ENCODE data around the gene MIF. TPM values are rescaled to one million over a fixed set of nuclear protein-coding genes. Genes with fewer than 3 reads are reported as not detected.
A peak's percentile ranks its signal among the peaks of the same experiment; 100 is the strongest.
"Not testable (repeated sequence)": the region's sequence is repeated elsewhere in the genome, so short reads cannot be mapped to it uniquely, and the experiment has no call there.

Gene MIF
- polyA plus RNA-seq, 6 donors from 2014 or later, result 853 to 1,113 (median 946) TPM

GRCh38 chr22:23858484-23858815 is 35.7 kb upstream of the MIF start:
- peaks cover 0 to 8% of the 10 kb centered on the region in 2 donors for H3K36me3 Mint-ChIP-seq
- H3K27me3 Mint-ChIP-seq, result no peaks in the 10 kb centered on the region
- peaks cover 23 to 33% (median 33%) of the 10 kb centered on the region in 3 donors for H3K4me1 Mint-ChIP-seq
- peak overlapping the region; percentile 94 to 97 (median 96) for H3K4me3 Mint-ChIP-seq
- DNase-seq (no peak), ATAC-seq (ENCODE audit: low read depth in 2 of 2) (no peak)
- peak overlapping the region; percentile 94 to 98 (median 96) for H3K27ac Mint-ChIP-seq
- H3K9me3 Mint-ChIP-seq, result no peaks in the 10 kb centered on the region

- peaks cover 23 to 38% (median 33%) of the 10 kb centered on the region in 3 donors for H3K4me1 Mint-ChIP-seq
- ATAC-seq (ENCODE audit: low read depth in 2 of 2), result no peak
- peak overlapping the region in 2 of 6 donors; percentile 82 to 94 for H3K27ac Mint-ChIP-seq
- H3K36me3 Mint-ChIP-seq, result peaks cover 0 to 8% of the 10 kb centered on the region in 2 donors
- no peak for DNase-seq
- no peaks in the 10 kb centered on the region for H3K27me3 Mint-ChIP-seq
- peak overlapping the region; percentile 29 to 97 (median 96) for H3K4me3 Mint-ChIP-seq
- H3K9me3 Mint-ChIP-seq, result no peaks in the 10 kb centered on the region
These were observed 35.0 kb upstream of the MIF start for GRCh38 chr22:23859201-23859600.

GRCh38 chr22:23860187-23860586 is 34.0 kb upstream of the MIF start:
- Mint-ChIP-seq H3K4me1 (peaks cover 23 to 38% (median 33%) of the 10 kb centered on the region in 3 donors), H3K27ac (peak overlapping the region in 1 of 6 donors; percentile 47)
- not testable (repeated sequence) for H3K4me3 Mint-ChIP-seq; H3K9me3 Mint-ChIP-seq; H3K36me3 Mint-ChIP-seq; H3K27me3 Mint-ChIP-seq; DNase-seq; ATAC-seq (ENCODE audit: low read depth in 2 of 2)

GRCh38 chr22:23862103-23862502 is 32.1 kb upstream of the MIF start:
- Mint-ChIP-seq H3K4me1 (peaks cover 19 to 32% (median 28%) of the 10 kb centered on the region in 3 donors), H3K9me3 (no peaks in the 10 kb centered on the region), H3K4me3 (peak overlapping the region in 3 of 8 donors; percentile 12 to 80 (median 35)), H3K27ac (peak overlapping the region in 3 of 6 donors; percentile 49 to 85 (median 53)), H3K27me3 (no peaks in the 10 kb centered on the region), H3K36me3 (peaks cover 0 to 8% of the 10 kb centered on the region in 2 donors)
- DNase-seq, result peak; percentile 22
- no peak for ATAC-seq (ENCODE audit: low read depth in 2 of 2)

GRCh38 chr22:23864499-23865154 is 29.6 kb upstream of the MIF start:
- H3K27ac Mint-ChIP-seq; H3K27me3 Mint-ChIP-seq; H3K9me3 Mint-ChIP-seq; H3K4me3 Mint-ChIP-seq; ATAC-seq (ENCODE audit: low read depth in 2 of 2); DNase-seq: not testable (repeated sequence)
- Mint-ChIP-seq H3K36me3 (peaks cover 12 to 17% of the 10 kb centered on the region in 2 donors), H3K4me1 (peaks cover 4 to 27% (median 11%) of the 10 kb centered on the region in 3 donors)

- H3K36me3 Mint-ChIP-seq, result peaks cover 9 to 18% of the 10 kb centered on the region in 2 donors
These were observed 25.6 kb upstream of the MIF start for GRCh38 chr22:23868580-23868979.

GRCh38 chr22:23874871-23875270 is 19.3 kb upstream of the MIF start:
- no peak for DNase-seq
- H3K9me3 Mint-ChIP-seq, result no peaks in the 10 kb centered on the region
- peaks cover 8 to 28% of the 10 kb centered on the region in 2 donors for H3K36me3 Mint-ChIP-seq
- H3K4me1 Mint-ChIP-seq, result peaks cover 0 to 7% (median 3%) of the 10 kb centered on the region in 3 donors
- no peak overlapping the region for H3K27ac Mint-ChIP-seq
- H3K27me3 Mint-ChIP-seq, result no peaks in the 10 kb centered on the region
- H3K4me3 Mint-ChIP-seq, result no peak overlapping the region
- no peak for ATAC-seq (ENCODE audit: low read depth in 2 of 2)

More at GRCh38 chr22:23868580-23868979, 25.6 kb upstream of the MIF start:
- ATAC-seq (ENCODE audit: low read depth in 2 of 2) (no peak), DNase-seq (no peak)
- H3K4me3 Mint-ChIP-seq, result no peak overlapping the region
- H3K9me3 Mint-ChIP-seq, result no peaks in the 10 kb centered on the region
- no peaks in the 10 kb centered on the region for H3K27me3 Mint-ChIP-seq
- H3K4me1 Mint-ChIP-seq, result peaks cover 0 to 14% (median 0%) of the 10 kb centered on the region in 3 donors
- H3K27ac Mint-ChIP-seq, result no peak overlapping the region

- no peak for ATAC-seq (ENCODE audit: low read depth in 2 of 2)
- H3K27me3 Mint-ChIP-seq, result no peaks in the 10 kb centered on the region
- DNase-seq, result no peak
- peaks cover 6 to 28% of the 10 kb centered on the region in 2 donors for H3K36me3 Mint-ChIP-seq
- H3K4me3 Mint-ChIP-seq, result no peak overlapping the region
- peak overlapping the region in 1 of 6 donors; percentile 38 for H3K27ac Mint-ChIP-seq
- peaks cover 0 to 7% (median 3%) of the 10 kb centered on the region in 3 donors for H3K4me1 Mint-ChIP-seq
- H3K9me3 Mint-ChIP-seq, result no peaks in the 10 kb centered on the region
These were observed 18.4 kb upstream of the MIF start for GRCh38 chr22:23875801-23876200.

- Mint-ChIP-seq H3K9me3 (no peaks in the 10 kb centered on the region), H3K4me1 (peaks cover 0 to 12% (median 7%) of the 10 kb centered on the region in 3 donors), H3K27me3 (no peaks in the 10 kb centered on the region), H3K27ac (no peak overlapping the region), H3K36me3 (peaks cover 10 to 41% of the 10 kb centered on the region in 2 donors), H3K4me3 (no peak overlapping the region)
- ATAC-seq (ENCODE audit: low read depth in 2 of 2) (no peak), DNase-seq (no peak)
These were observed 16.6 kb upstream of the MIF start for GRCh38 chr22:23877566-23877965.

- Mint-ChIP-seq H3K36me3 (peaks cover 10 to 41% of the 10 kb centered on the region in 2 donors), H3K4me1 (peaks cover 0 to 12% (median 7%) of the 10 kb centered on the region in 3 donors), H3K27me3 (no peaks in the 10 kb centered on the region), H3K4me3 (no peak overlapping the region), H3K27ac (no peak overlapping the region), H3K9me3 (no peaks in the 10 kb centered on the region)
- no peak for ATAC-seq (ENCODE audit: low read depth in 2 of 2)
- no peak for DNase-seq
These were observed 16.0 kb upstream of the MIF start for GRCh38 chr22:23878219-23878618.

- peaks cover 0 to 8% (median 0%) of the 10 kb centered on the region in 3 donors for H3K4me1 Mint-ChIP-seq
- H3K36me3 Mint-ChIP-seq, result peaks cover 14 to 21% of the 10 kb centered on the region in 2 donors
- no peak overlapping the region for H3K4me3 Mint-ChIP-seq
- H3K9me3 Mint-ChIP-seq, result no peaks in the 10 kb centered on the region
- ATAC-seq (ENCODE audit: low read depth in 2 of 2), result no peak
- no peak overlapping the region for H3K27ac Mint-ChIP-seq
- DNase-seq, result no peak
- no peaks in the 10 kb centered on the region for H3K27me3 Mint-ChIP-seq
These were observed 11.8 kb upstream of the MIF start for GRCh38 chr22:23882370-23882769.

GRCh38 chr22:23883658-23884057 is 10.5 kb upstream of the MIF start:
- peaks cover 0 to 8% (median 0%) of the 10 kb centered on the region in 3 donors for H3K4me1 Mint-ChIP-seq
- H3K9me3 Mint-ChIP-seq, result no peaks in the 10 kb centered on the region
- H3K27me3 Mint-ChIP-seq, result no peaks in the 10 kb centered on the region
- DNase-seq, result no peak
- H3K4me3 Mint-ChIP-seq, result no peak overlapping the region
- no peak for ATAC-seq (ENCODE audit: low read depth in 2 of 2)
- H3K36me3 Mint-ChIP-seq, result peaks cover 14% of the 10 kb centered on the region in 2 donors
- no peak overlapping the region for H3K27ac Mint-ChIP-seq

GRCh38 chr22:23884140-23884539 is 10.0 kb upstream of the MIF start:
- DNase-seq (no peak), ATAC-seq (ENCODE audit: low read depth in 2 of 2) (no peak)
- Mint-ChIP-seq H3K4me3 (no peak overlapping the region), H3K27me3 (no peaks in the 10 kb centered on the region), H3K27ac (no peak overlapping the region), H3K4me1 (peaks cover 0 to 8% (median 0%) of the 10 kb centered on the region in 3 donors), H3K9me3 (no peaks in the 10 kb centered on the region), H3K36me3 (peaks cover 14% of the 10 kb centered on the region in 2 donors)

- peaks cover 6 to 12% (median 11%) of the 10 kb centered on the region in 3 donors for H3K4me1 Mint-ChIP-seq
- no peak for ATAC-seq (ENCODE audit: low read depth in 2 of 2)
- H3K36me3 Mint-ChIP-seq, result peaks cover 0 to 4% of the 10 kb centered on the region in 2 donors
- H3K4me3 Mint-ChIP-seq, result no peak overlapping the region
- DNase-seq, result no peak
- no peaks in the 10 kb centered on the region for H3K27me3 Mint-ChIP-seq
- no peaks in the 10 kb centered on the region for H3K9me3 Mint-ChIP-seq
- H3K27ac Mint-ChIP-seq, result peak overlapping the region in 2 of 6 donors; percentile 8 to 27
These were observed 5.4 kb upstream of the MIF start for GRCh38 chr22:23888615-23889401.

Data from naive B cell (primary cell).